SK-N-DZ (cell line): ENCODE measurements around the gene ATP6AP1.

Experiments
- small RNA-seq, 2 experiments: library from RNA; depleted of rRNA; stranded (forward); fragments of <200 nt; gene quantifications; one replicate each; pipeline ENCODE3, GENCODE V24; 2014

Gene ATP6AP1

Small RNAs within 50 kb of the gene (small RNA-seq; reads per million reads assigned to genes)
- gene MIR6858 (0 to 0.09 reads per million in 2 experiments), gene SNORA70 (0 reads per million in 2 experiments)
